HFFc6 (cell line): ENCODE data around the gene FBXL12. TPM values are rescaled to one million over a fixed set of nuclear protein-coding genes. Genes with fewer than 3 reads are reported as not detected.
"Not testable (repeated sequence)": the region's sequence is repeated elsewhere in the genome, so short reads cannot be mapped to it uniquely, and the experiment has no call there.

Source experiments
- DNase-seq: peaks from one replicate; pipeline ENCODE4 v3.0.0-alpha.2; 2018
- H3K27ac Mint-ChIP-seq: 2 replicates; pipeline ENCODE4 v1.8.0; 2020; ENCODE audit warnings: mild to moderate bottlenecking, mixed read lengths
- H3K27me3 Mint-ChIP-seq: 2 replicates; pipeline ENCODE4 v1.8.0; 2021; ENCODE audit warnings: mild to moderate bottlenecking, moderate library complexity, mixed read lengths; ENCODE audit not compliant: insufficient read depth
- H3K36me3 Mint-ChIP-seq: 2 replicates; pipeline ENCODE4 v1.8.0; 2021; ENCODE audit warnings: low read depth, mixed read lengths
- H3K4me1 Mint-ChIP-seq: 2 replicates; pipeline ENCODE4 v1.8.0; 2020; ENCODE audit warnings: low read depth, mixed read lengths
- H3K4me3 Mint-ChIP-seq: 2 replicates; pipeline ENCODE4 v1.8.0; 2020; ENCODE audit warnings: mild to moderate bottlenecking, moderate library complexity, mixed read lengths
- H3K9me3 Mint-ChIP-seq: 2 replicates; pipeline ENCODE4 v1.8.0; 2020; ENCODE audit warnings: mild to moderate bottlenecking, mixed read lengths
- total RNA-seq, 6 experiments: library from RNA; stranded (reverse); fragmentation: NEBNext Ultra II Directional; extraction: Animal tissue kit (Norgen Biotek cat#: 25700); gene quantifications; 2 replicates in 1 of 6; 3 replicates in 5 of 6; pipeline ENCODE4 v1.2.3, GENCODE V29; 2021
- TF ChIP-seq, protein P1 (sequence below): fragments of 200-600 bp; sonication (generic); IDR thresholded peaks from 2 replicates; pipeline ENCODE4 v1.5.0; 2021; ENCODE audit warnings: antibody characterized with exemption, mild to moderate bottlenecking

The FBXL12 gene
- total RNA-seq, 6 experiments from 2014 or later, result 25.2 to 29.0 (median 27.2) TPM

DNA sequence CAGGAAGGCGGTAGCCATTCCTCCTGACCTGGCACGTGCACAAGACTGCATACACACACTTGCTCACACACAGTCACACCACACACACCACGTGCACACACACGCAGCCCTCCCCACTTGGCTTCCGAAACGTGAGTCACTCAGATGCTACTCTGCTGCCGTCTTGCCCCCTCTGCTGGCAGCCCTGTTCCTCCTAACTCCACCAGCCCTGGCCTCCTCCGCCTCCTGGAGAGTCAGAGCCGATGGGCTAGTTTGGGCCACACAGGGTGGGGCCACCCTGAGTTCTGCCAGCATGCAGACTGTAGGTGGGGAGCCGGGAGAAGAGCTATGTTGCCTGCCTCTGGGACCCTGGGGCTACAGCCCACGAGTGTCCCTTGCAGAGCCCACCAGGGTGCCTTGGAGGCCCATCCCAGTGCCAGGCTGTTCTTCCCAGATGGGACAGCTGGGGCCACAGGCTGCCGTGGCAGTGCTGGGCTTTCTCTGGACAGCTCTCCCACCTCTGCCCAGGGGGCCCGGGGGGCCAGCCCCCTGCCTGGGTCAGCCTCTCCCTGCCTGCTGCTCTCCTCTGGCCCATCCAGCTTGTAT is 28.3 kb upstream of the FBXL12 start:
- Mint-ChIP-seq H3K27me3 (no peaks in the 10 kb centered on the region; the same call in 1 of the 2 replicates), H3K27ac (peak overlapping the region; percentile 94), H3K4me1 (peaks cover 17% of the 10 kb centered on the region), H3K36me3 (peaks cover 17% of the 10 kb centered on the region), H3K9me3 (no peaks in the 10 kb centered on the region), H3K4me3 (no peak overlapping the region)
- TF ChIP-seq, protein P1, sequence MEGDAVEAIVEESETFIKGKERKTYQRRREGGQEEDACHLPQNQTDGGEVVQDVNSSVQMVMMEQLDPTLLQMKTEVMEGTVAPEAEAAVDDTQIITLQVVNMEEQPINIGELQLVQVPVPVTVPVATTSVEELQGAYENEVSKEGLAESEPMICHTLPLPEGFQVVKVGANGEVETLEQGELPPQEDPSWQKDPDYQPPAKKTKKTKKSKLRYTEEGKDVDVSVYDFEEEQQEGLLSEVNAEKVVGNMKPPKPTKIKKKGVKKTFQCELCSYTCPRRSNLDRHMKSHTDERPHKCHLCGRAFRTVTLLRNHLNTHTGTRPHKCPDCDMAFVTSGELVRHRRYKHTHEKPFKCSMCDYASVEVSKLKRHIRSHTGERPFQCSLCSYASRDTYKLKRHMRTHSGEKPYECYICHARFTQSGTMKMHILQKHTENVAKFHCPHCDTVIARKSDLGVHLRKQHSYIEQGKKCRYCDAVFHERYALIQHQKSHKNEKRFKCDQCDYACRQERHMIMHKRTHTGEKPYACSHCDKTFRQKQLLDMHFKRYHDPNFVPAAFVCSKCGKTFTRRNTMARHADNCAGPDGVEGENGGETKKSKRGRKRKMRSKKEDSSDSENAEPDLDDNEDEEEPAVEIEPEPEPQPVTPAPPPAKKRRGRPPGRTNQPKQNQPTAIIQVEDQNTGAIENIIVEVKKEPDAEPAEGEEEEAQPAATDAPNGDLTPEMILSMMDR, result peak; percentile 92
- DNase-seq, result peak; percentile 95

DNA sequence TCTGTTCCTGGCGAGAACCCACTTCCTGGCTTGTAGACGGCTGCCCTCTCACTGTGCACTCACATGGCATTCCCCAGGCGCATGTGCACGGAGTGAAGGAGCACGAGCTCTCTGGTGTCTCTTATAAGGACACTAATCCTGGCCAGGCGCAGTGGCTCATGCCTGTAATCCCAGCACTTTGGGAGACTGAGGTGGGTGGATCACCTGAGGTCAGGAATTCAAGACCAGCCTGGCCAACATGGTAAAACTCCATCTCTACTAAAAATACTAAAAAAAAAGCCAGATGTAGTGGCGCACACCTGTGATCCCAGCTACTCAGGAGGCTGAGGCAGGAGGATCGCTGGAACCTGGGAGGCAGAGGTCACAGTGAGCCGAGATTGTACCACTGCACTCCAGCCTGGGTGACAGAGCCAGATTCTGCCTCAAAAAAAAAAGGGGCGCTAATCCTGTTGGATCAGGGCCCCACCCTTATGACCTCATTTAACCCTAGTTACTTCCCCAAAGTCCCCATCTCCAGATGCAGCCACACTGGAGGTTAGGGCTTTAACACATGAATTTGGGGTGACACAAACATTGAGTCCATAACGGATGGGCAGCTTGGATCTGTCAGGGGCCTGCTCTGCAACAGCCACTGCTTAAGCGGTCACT is 24.9 kb upstream of the FBXL12 start:
- not testable (repeated sequence) for H3K4me3 Mint-ChIP-seq, H3K27me3 Mint-ChIP-seq, H3K9me3 Mint-ChIP-seq, DNase-seq, H3K27ac Mint-ChIP-seq
- Mint-ChIP-seq H3K36me3 (peaks cover 27% of the 10 kb centered on the region), H3K4me1 (peaks cover 26% of the 10 kb centered on the region)

DNA sequence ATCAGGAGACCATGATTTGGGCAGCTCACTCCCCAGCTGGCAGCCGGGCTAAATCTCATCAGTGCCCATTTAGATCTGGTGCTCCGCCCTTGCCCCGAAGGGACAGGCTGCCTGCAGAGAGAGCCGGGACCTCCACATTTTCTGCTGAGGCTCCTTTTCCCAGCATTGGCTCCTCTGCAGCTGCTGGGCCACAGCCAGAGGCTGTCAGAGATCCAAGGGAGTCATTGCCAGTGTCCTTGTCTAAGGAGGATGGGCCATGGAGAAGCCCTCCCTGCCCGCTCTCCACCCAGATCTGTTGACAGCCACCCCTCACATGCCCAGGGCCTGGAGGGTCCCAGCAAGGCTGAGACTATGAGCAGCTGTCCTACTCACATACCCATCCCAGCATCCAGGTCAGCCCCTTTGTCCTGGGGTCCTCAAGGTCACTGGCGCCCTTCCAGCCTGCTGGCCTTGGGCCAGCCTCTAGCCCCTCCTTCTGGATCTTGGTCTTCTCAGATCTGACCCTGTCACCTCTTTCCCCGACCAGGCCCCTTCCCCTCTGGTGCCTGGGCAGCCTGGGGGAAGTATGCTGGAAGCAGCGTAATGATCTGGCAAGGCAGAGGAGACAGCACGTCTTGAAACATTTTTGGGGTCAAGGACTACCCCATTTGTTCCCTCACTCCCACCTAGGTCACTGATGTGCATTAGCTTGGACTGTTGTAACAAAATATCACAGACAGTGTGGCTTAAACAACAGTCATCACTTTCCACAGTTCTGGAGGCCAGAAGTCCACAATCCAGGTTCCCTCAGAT is 24.2 kb upstream of the FBXL12 start:
- Mint-ChIP-seq H3K4me1 (peaks cover 26% of the 10 kb centered on the region), H3K27me3 (peaks cover 7% of the 10 kb centered on the region), H3K27ac (no peak overlapping the region), H3K4me3 (no peak overlapping the region), H3K36me3 (peaks cover 27% of the 10 kb centered on the region), H3K9me3 (no peaks in the 10 kb centered on the region)
- DNase-seq, result no peak
- TF ChIP-seq, protein P1, result no peak

DNA sequence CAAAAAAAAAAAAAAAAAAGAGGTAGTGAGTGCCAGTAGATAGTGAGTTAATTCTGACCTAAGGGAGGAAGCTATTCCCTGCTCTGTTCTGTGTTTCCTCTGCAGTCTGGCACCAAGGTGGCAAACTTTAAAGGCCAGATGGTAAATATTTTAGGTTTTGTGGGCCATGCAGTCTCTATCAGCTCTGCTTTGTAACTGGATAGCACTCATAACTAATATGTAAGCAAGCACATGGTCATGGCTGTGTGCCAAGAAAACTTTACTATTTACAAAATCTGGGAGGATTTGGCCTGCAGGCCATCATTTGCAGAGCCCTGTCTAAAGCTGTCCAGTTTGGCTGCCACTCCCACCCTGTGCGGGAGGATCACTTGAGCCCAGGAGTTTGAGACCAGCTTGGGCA is 20.5 kb upstream of the FBXL12 start:
- H3K4me3 Mint-ChIP-seq, result no peak overlapping the region
- H3K4me1 Mint-ChIP-seq, result peaks cover 21% of the 10 kb centered on the region
- H3K36me3 Mint-ChIP-seq, result peaks cover 27% of the 10 kb centered on the region
- no peaks in the 10 kb centered on the region for H3K9me3 Mint-ChIP-seq
- H3K27ac Mint-ChIP-seq, result no peak overlapping the region
- DNase-seq, result no peak
- peaks cover 7% of the 10 kb centered on the region for H3K27me3 Mint-ChIP-seq
- TF ChIP-seq, protein P1, result no peak

DNA sequence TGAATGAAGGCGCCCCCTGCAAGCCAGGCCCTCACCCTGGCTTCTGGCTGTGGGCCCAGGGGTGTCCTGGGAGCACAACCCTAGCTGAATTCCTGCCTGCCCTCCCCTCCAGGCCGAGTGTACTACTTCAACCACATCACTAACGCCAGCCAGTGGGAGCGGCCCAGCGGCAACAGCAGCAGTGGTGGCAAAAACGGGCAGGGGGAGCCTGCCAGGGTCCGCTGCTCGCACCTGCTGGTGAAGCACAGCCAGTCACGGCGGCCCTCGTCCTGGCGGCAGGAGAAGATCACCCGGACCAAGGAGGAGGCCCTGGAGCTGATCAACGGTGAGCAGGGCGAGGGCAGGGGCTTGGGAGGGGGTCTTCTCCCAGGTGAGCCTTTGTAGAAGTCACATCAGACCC is 19.4 kb upstream of the FBXL12 start:
- TF ChIP-seq, protein P1, result no peak
- peaks cover 21% of the 10 kb centered on the region for H3K4me1 Mint-ChIP-seq
- peaks cover 11% of the 10 kb centered on the region for H3K27me3 Mint-ChIP-seq
- H3K27ac Mint-ChIP-seq, result no peak overlapping the region
- no peak overlapping the region for H3K4me3 Mint-ChIP-seq
- peaks cover 18% of the 10 kb centered on the region for H3K36me3 Mint-ChIP-seq
- H3K9me3 Mint-ChIP-seq, result no peaks in the 10 kb centered on the region
- DNase-seq, result no peak

DNA sequence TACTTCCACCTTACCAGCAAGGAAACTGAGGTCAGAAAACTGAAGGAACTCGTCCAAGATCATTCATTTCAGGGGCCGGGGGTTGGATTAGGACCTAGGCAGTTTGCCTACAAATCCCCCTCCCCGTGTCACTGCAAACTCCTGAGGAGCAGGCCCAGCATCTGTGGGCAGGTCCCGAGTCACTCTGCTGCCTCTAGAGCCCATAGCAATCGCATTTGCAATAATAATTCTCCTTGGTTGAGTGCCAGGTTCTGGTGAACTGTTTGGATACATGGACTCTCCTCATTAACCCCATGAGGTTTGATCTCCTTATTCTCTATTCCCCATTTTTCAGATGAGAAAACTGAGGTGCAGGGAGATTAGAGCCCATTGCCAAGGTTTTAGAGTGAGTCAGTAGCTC is 17.1 kb upstream of the FBXL12 start:
- H3K27ac Mint-ChIP-seq, result peak overlapping the region; percentile 84
- peak; percentile 73 for DNase-seq

More for the DNA sequence above, 17.1 kb upstream of the FBXL12 start:
- H3K4me1 Mint-ChIP-seq, result peaks cover 21% of the 10 kb centered on the region
- no peaks in the 10 kb centered on the region for H3K9me3 Mint-ChIP-seq
- H3K4me3 Mint-ChIP-seq, result peak overlapping the region; percentile 95
- no peaks in the 10 kb centered on the region for H3K36me3 Mint-ChIP-seq
- TF ChIP-seq, protein P1, result no peak
- H3K27me3 Mint-ChIP-seq, result peaks cover 4% of the 10 kb centered on the region
